Testis (tissue), 3 donors: ENCODE measurements around the gene ZNF805. TPM values are rescaled to one million over a fixed set of nuclear protein-coding genes. Genes with fewer than 3 reads are reported as not detected.

Experiments
- DNase-seq: peaks from one replicate; pipeline ENCODE4 v3.0.0-alpha.2; 2019
- H3K27ac ChIP-seq, 2 donors: fragments of 200-600 bp; sonication (generic); one replicate each; pipeline ENCODE4 v1.5.1; 2019
- H3K27me3 ChIP-seq: fragments of 200-600 bp; sonication (generic); one replicate; pipeline ENCODE4 v1.5.1; 2019
- H3K36me3 ChIP-seq: fragments of 200-600 bp; sonication (generic); one replicate; pipeline ENCODE4 v1.5.1; 2017; ENCODE audit warnings: low read depth; ENCODE audit errors: missing control alignments
- H3K4me1 ChIP-seq: fragments of 200-600 bp; sonication (generic); one replicate; pipeline ENCODE4 v1.5.1; 2019
- H3K4me3 ChIP-seq, 2 donors: fragments of 200-600 bp; sonication (generic); one replicate each; pipeline ENCODE4 v1.5.1; 2017 to 2019
- H3K9me3 ChIP-seq: fragments of 200-600 bp; sonication (generic); one replicate; pipeline ENCODE4 v1.5.1; 2017
- CTCF ChIP-seq, 3 experiments: fragments of 450-650 bp in 2 of 3; fragments of 200-600 bp in 1 of 3; sonication (generic) in 1 of 3; IDR thresholded peaks; one replicate each; pipeline ENCODE4 v1.5.1; 2016 to 2019; ENCODE audit warnings: antibody characterized with exemption in 3 of 3, mild to moderate bottlenecking in 2 of 3, moderate library complexity in 1 of 3
- POLR2A ChIP-seq: fragments of 450-650 bp; IDR thresholded peaks from one replicate; pipeline ENCODE4 v1.6.1; 2017; ENCODE audit warnings: antibody characterized with exemption, mild to moderate bottlenecking, moderate library complexity
- WGBS, 2 donors: methylation state at CpG; one replicate each; pipeline ENCODE4 v1.1.5; 2018; 5-methylcytosine and 5-hydroxymethylcytosine counted together
- intact Hi-C: fragments of 100-400 bp; cut with DNase I; formaldehyde crosslinking; loops from one replicate; pipeline ENCODE4 v1.15.1; 2023; ENCODE audit warnings: low total_unique reads
- polyA plus RNA-seq: library from polyadenylated mRNA; stranded (reverse); fragments of 350-450 nt; fragmentation: Illumina TruSeq; extraction: RNeasy Lipid Tissue Mini Kit (QIAGEN cat#74804); gene quantifications from one replicate; pipeline ENCODE4 v1.2.3, GENCODE V29; 2014; ENCODE audit warnings: low read depth, low replicate concordance; ENCODE audit not compliant: insufficient read depth
- total RNA-seq, 2 donors: library from RNA; depleted of rRNA; stranded (reverse); fragments of >200 nt; gene quantifications; one replicate each; pipeline ENCODE4 v1.2.3, GENCODE V29; 2016

Gene ZNF805
- total and polyA plus RNA-seq, 3 donors from 2014 or later, result 6.8 to 23.0 (median 19.6) TPM

GRCh38 chr19:57290970-57291369 lies 50.5 kb downstream of the ZNF805 start:
- no peak for DNase-seq
- TF ChIP-seq CTCF (IDR thresholded peaks at IDR 0.05) (no peak), POLR2A (no peak)
- H3K27me3 ChIP-seq, result no peaks in the 10 kb centered on the region
- no peak overlapping the region for H3K27ac ChIP-seq
- intact Hi-C loops, result no loop called here
- 93 to 95% methylated on average over 8 to 11 of the region's 11 CpGs for WGBS, 2 donors
- no peak overlapping the region for H3K4me3 ChIP-seq
- H3K36me3 ChIP-seq, result peaks cover 7% of the 10 kb centered on the region
- no peaks in the 10 kb centered on the region for H3K9me3 ChIP-seq
- H3K4me1 ChIP-seq, result no peaks in the 10 kb centered on the region

- Histone ChIP-seq H3K4me1 (no peaks in the 10 kb centered on the region), H3K4me3 (no peak overlapping the region), H3K27ac (no peak overlapping the region), H3K36me3 (peaks cover 7% of the 10 kb centered on the region), H3K27me3 (no peaks in the 10 kb centered on the region), H3K9me3 (no peaks in the 10 kb centered on the region)
- TF ChIP-seq CTCF (IDR thresholded peaks at IDR 0.05), result no peak
- intact Hi-C loops, result no loop called here
- no peak for DNase-seq
- 79 to 89% methylated on average over 1 of the region's 1 CpG for WGBS, 2 donors
Measured at GRCh38 chr19:57292547-57292946, 52.1 kb downstream of the ZNF805 start.

- Histone ChIP-seq H3K27me3 (no peaks in the 10 kb centered on the region), H3K4me1 (no peaks in the 10 kb centered on the region), H3K4me3 (no peak overlapping the region), H3K36me3 (peaks cover 7% of the 10 kb centered on the region), H3K27ac (no peak overlapping the region), H3K9me3 (no peaks in the 10 kb centered on the region)
- DNase-seq, result no peak
- intact Hi-C loops, result no loop called here
- TF ChIP-seq POLR2A (no peak), CTCF (IDR thresholded peaks at IDR 0.05) (no peak)
- WGBS, 2 donors, result 97 to 100% methylated on average over 1 of the region's 1 CpG
Measured at GRCh38 chr19:57293719-57294118, 53.3 kb downstream of the ZNF805 start.

GRCh38 chr19:57302020-57302465 lies 61.6 kb downstream of the ZNF805 start:
- DNase-seq, result no peak
- no peak overlapping the region for H3K4me3 ChIP-seq
- WGBS, 2 donors, result 100% methylated on average over 1 of the region's 1 CpG; no CpG with 5 or more reads in 1 of the 2 donors
- no peaks in the 10 kb centered on the region for H3K36me3 ChIP-seq
- intact Hi-C loops, result no loop called here
- no peaks in the 10 kb centered on the region for H3K4me1 ChIP-seq
- no peaks in the 10 kb centered on the region for H3K9me3 ChIP-seq
- H3K27me3 ChIP-seq, result no peaks in the 10 kb centered on the region
- TF ChIP-seq POLR2A (no peak), CTCF (IDR thresholded peaks at IDR 0.05) (no peak)
- no peak overlapping the region for H3K27ac ChIP-seq

- WGBS, 2 donors, result 79 to 92% methylated on average over 6 to 7 of the region's 7 CpGs
- Histone ChIP-seq H3K4me1 (no peaks in the 10 kb centered on the region), H3K27ac (no peak overlapping the region), H3K27me3 (no peaks in the 10 kb centered on the region), H3K4me3 (no peak overlapping the region), H3K9me3 (no peaks in the 10 kb centered on the region), H3K36me3 (no peaks in the 10 kb centered on the region)
- TF ChIP-seq POLR2A, result no peak
- TF ChIP-seq CTCF (IDR thresholded peaks at IDR 0.05), result no peak
- no peak for DNase-seq
- intact Hi-C loops, result no loop called here
Measured at GRCh38 chr19:57302727-57303401, 62.4 kb downstream of the ZNF805 start.
